ENCODE data around the gene WNT10A.
"Not testable (repeated sequence)": the region's sequence is repeated elsewhere in the genome, so short reads cannot be mapped to it uniquely, and the experiment has no call there.

The WNT10A gene

GRCh38 chr2:218931751-218932150, 51.1 kb downstream of the WNT10A start:
- DNase-seq (ENCODE audit: low read depth, low spot score) = not testable (repeated sequence)

Measured in iPS DF 19.7 (cell line).